ENCODE measurements around the gene C20orf204.

DNA sequence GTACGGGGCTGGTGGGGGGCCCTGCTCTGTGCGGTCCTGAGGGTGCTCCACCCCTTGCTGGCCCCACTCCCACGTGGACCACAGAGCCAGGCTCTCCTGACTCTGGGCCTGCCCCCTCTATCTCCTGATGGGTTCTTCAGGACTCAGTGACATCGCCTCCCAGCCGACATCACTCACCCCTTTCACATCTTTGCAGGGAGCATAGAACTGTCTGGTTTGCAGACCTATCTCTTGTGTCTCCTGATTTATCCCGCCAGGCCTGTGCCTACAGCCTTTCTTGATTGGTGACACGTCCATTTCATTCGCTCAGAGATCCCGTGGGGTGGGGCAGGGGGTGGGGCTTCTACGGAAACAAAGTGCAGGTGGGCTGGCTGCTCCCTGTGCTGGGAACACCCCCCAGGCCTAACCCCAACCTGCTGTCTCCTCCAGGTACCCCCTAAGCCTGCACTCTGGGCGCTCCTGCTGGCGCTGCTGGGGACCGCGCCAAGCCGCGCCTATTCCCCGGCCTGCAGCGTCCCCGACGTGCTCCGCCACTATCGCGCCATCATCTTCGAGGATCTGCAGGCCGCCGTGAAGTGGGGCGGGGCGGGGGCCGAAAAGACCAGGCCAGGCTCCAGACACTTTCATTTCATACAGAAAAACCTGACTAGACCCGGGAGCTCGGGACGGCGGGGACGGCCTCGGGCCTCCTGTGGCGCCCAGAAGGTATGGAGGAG lies 1.7 kb downstream of the C20orf204 start:
- TF ChIP-seq, protein P1, sequence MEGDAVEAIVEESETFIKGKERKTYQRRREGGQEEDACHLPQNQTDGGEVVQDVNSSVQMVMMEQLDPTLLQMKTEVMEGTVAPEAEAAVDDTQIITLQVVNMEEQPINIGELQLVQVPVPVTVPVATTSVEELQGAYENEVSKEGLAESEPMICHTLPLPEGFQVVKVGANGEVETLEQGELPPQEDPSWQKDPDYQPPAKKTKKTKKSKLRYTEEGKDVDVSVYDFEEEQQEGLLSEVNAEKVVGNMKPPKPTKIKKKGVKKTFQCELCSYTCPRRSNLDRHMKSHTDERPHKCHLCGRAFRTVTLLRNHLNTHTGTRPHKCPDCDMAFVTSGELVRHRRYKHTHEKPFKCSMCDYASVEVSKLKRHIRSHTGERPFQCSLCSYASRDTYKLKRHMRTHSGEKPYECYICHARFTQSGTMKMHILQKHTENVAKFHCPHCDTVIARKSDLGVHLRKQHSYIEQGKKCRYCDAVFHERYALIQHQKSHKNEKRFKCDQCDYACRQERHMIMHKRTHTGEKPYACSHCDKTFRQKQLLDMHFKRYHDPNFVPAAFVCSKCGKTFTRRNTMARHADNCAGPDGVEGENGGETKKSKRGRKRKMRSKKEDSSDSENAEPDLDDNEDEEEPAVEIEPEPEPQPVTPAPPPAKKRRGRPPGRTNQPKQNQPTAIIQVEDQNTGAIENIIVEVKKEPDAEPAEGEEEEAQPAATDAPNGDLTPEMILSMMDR (conservative IDR thresholded peaks at IDR 0.05; ENCODE audit: low read depth, low read length): no peak
- TF ChIP-seq POLR2A (IDR thresholded peaks at IDR 0.05; ENCODE audit: low read depth, low read length) (no peak), BHLHE40 (IDR thresholded peaks at IDR 0.05; ENCODE audit: low read depth, low read length) (no peak), MAZ (IDR thresholded peaks at IDR 0.05; ENCODE audit: borderline replicate concordance, low read depth, low read length) (no peak), RCOR1 (IDR thresholded peaks at IDR 0.05; ENCODE audit: insufficient replicate concordance, low read length) (no peak), SMC3 (IDR thresholded peaks at IDR 0.05; ENCODE audit: low read depth, low read length) (no peak), CHD1 (IDR thresholded peaks at IDR 0.05; ENCODE audit: low read depth, low read length) (no peak), RFX5 (IDR thresholded peaks at IDR 0.05; ENCODE audit: low read depth, low read length) (no peak), RAD21 (IDR thresholded peaks at IDR 0.05; ENCODE audit: low read length) (no peak), NFE2L2 (IDR thresholded peaks at IDR 0.05; ENCODE audit: low read depth, low read length) (no peak)
- TF ChIP-seq, protein P2, sequence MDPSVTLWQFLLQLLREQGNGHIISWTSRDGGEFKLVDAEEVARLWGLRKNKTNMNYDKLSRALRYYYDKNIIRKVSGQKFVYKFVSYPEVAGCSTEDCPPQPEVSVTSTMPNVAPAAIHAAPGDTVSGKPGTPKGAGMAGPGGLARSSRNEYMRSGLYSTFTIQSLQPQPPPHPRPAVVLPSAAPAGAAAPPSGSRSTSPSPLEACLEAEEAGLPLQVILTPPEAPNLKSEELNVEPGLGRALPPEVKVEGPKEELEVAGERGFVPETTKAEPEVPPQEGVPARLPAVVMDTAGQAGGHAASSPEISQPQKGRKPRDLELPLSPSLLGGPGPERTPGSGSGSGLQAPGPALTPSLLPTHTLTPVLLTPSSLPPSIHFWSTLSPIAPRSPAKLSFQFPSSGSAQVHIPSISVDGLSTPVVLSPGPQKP (IDR thresholded peaks at IDR 0.05; ENCODE audit: borderline replicate concordance, low read depth, low read length): no peak
- TF ChIP-seq, protein P3, sequence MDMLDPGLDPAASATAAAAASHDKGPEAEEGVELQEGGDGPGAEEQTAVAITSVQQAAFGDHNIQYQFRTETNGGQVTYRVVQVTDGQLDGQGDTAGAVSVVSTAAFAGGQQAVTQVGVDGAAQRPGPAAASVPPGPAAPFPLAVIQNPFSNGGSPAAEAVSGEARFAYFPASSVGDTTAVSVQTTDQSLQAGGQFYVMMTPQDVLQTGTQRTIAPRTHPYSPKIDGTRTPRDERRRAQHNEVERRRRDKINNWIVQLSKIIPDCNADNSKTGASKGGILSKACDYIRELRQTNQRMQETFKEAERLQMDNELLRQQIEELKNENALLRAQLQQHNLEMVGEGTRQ (IDR thresholded peaks at IDR 0.05; ENCODE audit: low read depth, low read length): no peak

All from IMR-90 (cell line).